IPS DF 4.7 (cell line): ENCODE measurements around the gene HEBP1.
"Not testable (repeated sequence)": the region's sequence is repeated elsewhere in the genome, so short reads cannot be mapped to it uniquely, and the experiment has no call there.

Experiments
- DNase-seq: peaks from one replicate; pipeline ENCODE4 v3.0.0-alpha.2; 2013; ENCODE audit warnings: low spot score; ENCODE audit errors: extremely low read depth

Gene HEBP1, protein sequence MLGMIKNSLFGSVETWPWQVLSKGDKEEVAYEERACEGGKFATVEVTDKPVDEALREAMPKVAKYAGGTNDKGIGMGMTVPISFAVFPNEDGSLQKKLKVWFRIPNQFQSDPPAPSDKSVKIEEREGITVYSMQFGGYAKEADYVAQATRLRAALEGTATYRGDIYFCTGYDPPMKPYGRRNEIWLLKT

DNA sequence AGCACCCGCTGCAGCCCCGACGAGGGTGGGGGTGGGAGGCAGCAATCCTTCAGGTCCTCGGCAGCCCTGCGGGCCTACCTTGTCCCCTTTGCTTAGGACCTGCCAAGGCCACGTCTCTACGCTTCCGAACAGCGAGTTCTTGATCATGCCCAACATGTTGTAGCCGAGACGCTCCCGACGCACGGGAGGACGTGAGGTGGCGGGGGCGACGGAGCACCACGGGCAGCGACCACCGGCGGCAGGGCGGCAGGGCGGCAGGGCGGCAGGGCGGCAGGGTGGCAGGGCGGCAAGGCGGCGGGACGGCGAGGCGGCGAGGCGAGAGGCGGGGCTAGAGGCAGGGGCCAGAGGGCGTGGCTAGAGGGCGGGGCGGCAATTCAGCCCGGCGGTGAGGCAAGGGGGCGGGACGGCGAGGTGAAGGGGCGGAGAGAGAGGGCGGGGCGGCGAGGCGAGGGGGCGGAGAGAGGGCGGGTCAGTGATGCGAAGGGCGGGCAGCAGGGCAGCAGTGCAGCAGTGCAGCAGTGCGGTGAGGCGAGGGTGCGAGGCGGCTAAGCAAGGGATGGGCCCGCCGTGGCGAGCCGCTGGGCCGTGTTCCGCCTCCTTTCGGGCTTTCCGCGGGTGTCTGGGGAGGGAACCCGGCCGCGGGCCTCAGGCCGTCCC lies at the start of gene HEBP1:
HEBP1 (minus strand) TSS at position 307 of the 657 bp plus-strand sequence; CDS start at position 156, 151 bp downstream.
- no peak for DNase-seq

DNA sequence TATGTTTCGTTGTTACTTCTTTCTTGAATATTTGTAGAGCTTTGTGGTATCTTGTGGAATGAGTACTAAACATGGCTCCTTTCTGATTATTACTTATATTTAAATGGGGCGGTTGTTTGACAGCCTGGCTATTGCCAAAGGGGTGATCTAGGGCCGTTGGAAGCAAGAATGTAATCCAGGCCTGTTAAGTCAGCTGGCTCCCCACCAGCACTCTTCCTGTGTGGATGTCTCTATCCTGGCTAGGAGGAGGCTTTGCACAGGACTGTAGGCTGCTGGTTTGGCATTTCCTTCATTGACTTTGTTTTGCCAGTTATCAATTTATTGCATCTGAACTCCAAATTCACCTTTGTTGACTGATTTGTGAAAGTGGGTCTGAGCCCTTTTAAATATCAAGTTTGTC lies 49.8 kb upstream of the HEBP1 start:
- no peak for DNase-seq

DNA sequence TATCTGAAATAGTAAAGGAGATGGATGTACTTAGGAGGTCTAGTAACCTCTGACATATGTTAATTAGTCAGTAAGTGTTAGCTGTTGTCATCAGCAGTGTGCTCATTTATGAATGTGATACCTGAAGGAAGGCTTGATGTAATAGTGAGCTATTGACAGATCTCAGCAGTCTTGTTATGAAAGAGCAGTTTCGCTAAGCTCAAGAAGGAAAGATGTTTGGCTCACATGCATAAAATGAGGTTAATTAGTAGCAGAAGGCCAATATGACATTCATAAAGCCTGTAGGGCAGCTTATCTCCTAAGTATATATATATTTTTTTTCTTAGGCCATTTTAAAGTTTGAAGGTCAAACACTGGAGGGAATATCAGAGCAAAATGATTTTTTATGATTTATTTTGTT lies 46.9 kb upstream of the HEBP1 start:
- DNase-seq: no peak

DNA sequence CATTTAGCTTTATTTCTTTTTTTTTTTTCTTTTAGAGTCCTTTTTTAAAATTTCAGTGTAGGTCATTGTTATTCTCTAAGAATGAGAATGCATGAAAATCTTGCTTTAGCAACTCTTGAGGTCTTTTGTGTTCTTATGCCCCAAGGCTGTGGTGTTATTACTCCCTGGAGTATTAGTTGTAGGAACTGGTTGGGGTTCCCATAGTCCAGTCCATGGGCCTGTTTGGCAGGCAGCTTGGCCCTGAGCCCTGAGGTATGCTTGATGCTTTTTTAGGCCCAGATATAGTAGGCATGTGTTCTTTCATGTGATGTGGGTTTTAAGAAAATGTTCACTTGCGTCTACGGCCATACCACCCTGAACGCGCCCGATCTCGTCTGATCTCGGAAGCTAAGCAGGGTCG lies 45.8 kb upstream of the HEBP1 start:
- no peak for DNase-seq

DNA sequence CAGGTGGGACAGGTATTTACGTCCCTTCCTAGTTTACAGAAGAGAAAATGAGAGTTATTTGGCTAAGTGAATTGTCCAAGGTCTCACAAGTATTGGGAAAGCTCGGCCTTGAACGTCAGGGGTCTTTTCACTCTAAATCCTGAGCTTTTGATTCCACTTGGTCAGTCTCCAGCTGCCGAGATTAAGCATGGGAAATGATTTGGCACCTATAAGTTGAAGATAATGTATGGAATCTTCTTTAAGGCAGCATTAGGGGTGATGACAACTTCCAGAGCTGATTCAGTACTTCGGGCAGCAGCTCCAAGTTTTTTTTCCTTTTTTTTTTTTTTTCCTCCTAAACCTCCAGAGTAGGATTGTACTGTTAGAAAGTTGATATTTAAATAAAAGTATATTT lies 44.8 kb upstream of the HEBP1 start:
- no peak for DNase-seq

DNA sequence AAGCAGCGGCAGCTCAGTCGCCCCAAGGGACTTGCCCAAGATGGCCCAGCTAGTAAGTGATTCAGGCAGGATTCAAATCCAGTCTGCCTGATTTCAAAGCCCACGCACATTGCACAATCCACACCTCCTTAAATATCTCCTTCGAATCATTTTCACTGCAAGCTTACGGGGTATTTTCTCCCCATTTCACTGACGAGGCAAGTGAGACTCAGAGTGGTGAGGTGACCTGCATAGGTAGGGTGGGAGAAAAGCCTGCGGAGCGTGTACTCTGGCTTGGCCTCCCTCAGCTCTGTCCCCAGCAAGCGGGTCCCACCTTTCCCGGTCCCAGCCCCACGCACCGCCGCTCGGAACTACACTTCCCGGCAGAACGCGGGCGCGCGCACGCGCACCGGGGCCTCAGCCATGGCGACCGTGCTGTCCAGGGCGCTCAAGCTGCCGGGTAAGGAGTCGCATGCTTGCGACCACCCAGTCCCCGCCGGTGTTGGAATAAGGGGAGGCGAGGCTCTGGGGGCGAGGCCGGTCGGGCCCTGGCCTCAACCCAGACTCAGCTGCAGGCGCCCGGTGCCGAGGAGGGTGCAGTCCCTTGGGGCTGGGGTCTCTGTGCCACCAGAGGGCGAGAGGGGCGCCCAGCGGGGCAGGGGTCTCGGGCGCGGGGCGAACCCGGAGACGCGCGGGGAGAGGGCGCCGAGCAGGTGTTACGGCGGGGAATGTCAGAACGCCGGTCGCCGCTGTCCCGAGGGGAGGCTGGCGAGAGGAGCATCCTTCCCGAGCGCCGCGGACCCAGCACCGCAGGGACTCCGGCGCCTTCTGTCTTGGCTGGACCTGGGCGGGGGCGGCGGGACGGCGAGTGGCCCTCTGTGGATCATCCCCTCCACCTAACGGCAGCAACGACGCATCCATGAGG lies 44.2 kb upstream of the HEBP1 start, which contains the start of gene FAM234B:
FAM234B (plus strand) TSS at position 380 of the 904 bp plus-strand sequence; CDS start at position 403, 23 bp downstream.
- DNase-seq: no peak

DNA sequence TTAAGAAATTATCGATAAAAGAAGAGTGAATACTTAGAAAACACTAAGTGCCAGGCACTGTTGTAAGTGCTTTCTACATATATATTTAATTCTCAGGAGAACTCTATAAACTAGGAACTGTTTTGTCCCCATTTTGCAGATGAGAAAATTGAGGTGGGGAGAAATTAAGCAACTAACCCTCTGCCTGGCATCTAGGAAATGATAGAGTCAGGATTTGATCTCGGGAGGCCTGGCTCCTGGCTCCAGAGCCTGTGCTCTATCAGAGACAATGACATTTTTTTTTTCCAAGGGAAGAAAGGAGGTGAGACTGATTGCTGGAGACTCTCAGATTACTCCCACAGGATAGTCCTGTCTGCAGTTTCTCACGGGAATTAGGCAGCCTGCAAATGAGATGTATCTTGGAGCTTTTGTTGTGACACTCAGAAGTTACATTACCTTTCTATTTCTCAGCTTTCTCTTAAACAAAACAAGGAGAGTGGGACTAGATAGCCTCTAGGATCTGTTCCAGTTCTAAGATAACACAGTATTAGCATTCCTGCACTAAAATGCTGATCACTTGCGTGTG lies 42.7 kb upstream of the HEBP1 start:
- DNase-seq: no peak

DNA sequence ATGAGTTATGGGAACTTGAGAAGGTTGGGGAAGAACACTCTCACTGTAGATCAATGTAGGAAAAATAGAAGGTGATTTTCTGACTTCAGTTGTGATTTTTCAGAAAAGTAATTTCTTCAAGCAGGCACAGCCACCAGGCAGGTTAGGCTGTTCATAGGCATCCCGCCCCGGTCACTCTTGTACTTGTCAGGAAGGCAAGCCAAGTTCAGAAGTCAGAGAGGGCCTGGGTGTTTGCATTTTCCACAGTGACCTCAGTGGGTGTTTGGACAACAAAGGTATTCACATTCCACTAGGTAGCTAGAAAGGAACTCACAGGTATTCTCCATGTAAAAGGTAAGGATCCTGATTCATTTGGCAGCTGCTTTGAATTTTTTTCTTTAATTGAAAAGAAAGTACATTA lies 41.2 kb upstream of the HEBP1 start:
- no peak for DNase-seq

DNA sequence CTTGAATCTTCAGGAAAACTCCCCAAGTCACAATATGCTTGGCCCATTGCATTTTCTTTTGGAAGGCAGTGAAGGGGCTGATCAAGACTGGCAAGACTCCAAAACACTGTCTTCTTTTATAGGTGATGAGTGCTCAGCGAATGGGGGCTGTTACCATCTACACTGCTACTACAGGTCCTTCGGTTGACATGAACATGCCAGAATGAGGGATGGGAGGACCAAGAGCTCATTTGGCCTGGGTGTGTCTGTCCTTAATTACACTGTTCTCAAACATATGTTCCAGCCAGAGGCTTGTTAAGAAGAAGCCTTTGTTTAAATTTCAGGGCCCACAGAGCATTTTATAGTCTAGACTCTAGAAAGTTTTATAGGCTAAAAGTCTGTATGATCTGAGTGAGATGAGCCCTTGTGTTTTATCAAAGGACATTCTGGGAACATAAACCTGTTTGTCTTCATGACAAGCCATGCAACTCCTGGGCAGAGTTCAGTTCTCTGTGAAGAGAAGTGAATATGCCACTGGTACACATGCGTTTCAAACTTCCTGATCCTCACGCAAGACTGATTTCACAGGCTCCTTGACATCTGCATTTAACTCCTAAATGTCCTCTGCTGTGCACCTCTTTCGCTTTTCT lies 39.4 kb upstream of the HEBP1 start:
- DNase-seq: no peak

DNA sequence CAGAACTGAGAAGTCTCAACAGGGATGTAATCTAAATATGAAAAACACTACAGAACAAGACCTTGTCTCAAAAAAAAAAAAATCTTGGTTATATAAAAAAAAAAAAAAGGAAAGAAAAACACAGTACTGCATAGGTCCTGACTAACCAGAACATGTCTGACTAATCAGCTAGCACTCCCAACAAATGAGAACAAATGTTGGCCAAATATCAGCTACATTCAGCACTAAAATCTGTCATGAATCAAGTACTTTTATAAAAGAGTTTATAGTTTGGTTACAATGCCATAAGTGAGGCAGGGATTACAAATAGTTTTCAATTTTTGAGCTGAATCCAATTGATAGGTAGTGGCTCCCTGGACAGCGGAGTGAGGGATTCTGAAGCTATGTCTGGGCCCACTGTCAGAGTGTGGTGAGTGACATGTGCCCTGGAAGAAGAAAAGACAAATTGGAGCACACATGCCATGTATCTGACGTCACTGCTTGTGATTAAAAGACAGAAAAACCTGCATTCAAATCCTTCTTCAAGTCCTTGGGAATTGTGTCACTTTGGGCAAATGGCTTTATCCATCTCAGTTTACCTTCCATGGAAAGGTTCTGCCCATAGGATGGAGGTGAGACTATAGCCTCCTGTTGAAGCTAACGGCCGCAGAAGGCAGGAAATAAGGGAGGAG lies 38.6 kb upstream of the HEBP1 start:
- DNase-seq: no peak

DNA sequence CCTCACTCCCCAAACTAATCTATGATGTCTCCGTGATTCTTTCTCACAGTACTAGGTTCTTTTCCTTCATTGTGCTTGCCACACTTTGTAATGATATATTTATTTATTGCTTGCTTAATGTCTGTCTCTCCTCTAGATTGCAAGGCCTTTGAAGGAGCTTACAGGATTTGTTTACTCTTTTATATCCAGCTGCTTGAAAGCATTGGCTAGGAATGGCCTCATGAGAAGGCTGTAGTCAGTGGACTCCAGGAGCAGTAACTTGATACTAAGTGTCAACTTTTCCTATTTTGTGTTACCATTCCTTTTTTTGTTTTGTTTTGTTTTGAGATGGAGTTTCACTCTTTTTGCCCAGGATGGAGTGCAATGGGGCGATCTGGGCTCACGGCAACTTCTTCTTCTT lies 36.8 kb upstream of the HEBP1 start:
- DNase-seq: no peak

DNA sequence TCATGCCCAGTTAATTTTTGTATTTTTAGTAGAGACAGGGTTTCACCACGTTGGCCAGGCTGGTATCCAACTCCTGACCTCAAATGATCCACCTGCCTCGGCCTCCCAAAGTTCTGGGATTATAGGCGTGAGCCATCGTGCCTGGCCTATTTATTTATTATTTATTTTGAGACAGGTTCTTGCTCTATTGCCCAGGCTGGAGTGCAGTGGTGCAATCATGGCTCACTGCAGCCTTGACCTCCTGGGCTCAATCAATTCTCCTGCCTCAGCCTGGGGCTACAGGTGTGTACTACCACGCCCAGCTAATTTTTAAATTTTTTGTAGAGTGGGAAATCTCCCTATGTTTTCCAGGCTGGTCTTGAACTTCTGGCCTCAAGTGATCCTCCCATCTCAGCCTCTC lies 35.3 kb upstream of the HEBP1 start:
- DNase-seq: not testable (repeated sequence)

DNA sequence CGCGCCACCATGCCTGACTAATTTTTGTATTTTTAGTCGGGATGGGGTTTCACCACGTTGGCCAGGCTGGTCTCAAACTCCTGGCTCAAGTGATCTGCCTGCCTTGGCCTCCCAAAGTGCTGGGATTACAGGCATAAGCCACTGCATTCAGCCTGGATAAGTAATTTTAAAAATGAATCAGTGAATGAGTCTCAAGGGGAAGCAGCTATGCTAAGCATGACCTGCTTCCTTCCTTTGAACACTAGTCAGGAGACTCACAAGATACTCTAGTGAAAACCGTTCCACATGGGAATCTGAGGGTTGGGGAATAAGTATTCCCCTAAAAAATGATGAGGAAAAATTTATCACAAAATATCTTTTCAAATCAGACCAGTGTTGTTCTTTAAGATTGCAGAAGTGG lies 33.4 kb upstream of the HEBP1 start:
- DNase-seq: no peak

DNA sequence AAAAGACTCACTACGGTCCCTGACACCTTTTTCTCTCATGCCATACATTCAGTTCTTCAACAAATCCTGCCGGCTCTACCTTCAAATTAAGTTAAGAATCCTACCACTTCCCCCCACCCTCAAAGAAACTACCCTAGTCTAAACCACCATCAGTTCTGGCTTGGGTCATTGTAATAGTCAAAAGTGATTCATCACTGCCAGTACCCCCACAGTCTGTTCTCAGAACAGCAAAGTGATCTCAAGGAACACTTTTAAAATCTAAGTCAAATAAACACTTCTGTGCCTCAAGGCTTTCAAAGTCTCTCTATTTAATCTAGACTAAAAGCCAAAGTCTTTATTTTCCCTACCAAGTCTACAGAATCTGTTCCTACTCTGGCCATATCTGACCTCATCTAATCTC lies 32.1 kb upstream of the HEBP1 start:
- no peak for DNase-seq

DNA sequence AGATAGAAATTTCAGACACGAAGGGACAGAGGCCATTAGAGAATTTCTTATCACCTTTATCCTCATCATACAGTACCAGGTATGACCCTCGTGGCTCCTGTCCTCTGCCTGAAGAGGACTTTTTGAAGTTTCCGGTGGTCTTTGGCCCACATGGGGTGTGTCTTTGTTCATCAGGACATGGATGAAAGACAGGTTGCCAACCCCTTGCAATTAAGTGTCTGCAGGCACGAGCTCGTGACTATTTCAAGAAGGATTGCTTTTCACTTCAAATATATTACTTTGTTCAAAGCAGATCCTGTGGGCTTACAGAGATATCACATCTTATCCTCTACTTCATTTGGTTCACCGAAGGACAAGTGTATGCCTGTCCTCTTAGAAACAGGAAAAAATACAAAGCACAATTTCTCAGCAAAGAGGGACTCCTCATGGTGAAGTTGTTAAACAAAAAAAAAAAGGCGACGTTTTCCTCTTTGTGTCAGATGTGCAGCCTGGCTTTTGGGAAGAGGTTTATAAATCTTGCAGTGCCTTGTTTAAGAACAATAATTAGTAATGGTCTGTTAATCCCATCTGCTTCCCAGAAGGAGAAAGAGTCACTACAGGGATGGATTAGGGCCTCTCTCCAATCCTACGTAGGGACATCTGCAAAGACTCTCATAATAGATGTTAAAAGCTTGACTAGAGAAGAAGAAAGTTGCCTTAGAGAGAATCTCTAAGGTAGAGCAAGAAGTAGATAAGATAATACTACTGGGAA lies 30.7 kb upstream of the HEBP1 start:
- no peak for DNase-seq

DNA sequence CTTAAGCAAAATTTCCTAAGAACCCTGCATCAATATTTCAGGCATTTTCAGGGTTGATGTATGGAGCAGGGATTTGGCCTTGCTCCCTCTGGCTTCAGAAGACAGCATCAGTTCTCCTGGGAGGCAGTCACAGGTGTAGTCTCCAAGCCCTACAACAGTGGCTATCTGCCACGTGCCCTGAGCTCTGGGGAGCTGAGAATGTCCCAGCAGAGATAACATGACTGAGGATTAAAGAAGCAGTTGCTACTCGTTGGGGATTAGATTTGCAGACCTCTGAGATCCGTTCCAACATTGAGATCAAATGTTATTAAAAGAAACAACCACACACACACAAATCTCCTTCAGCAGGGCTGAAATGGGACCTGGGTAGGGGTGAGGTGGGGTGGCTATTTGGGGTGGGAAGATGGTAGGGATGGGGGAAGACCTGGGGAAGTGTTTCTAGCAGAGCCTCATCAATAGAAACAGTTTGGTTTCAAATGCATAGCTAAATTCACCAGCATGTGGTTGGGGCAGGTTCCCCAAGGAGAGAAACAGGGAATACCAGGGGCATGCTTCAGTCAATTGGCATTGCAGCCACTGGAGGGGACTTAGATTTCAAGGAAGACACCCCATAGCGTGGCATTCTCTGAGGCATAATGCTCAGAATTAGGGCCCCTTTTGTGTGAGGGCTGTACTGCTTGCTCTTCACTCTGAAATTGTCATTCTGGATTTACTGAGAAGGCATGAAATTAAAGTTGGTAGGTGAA lies 28.9 kb upstream of the HEBP1 start:
- no peak for DNase-seq

DNA sequence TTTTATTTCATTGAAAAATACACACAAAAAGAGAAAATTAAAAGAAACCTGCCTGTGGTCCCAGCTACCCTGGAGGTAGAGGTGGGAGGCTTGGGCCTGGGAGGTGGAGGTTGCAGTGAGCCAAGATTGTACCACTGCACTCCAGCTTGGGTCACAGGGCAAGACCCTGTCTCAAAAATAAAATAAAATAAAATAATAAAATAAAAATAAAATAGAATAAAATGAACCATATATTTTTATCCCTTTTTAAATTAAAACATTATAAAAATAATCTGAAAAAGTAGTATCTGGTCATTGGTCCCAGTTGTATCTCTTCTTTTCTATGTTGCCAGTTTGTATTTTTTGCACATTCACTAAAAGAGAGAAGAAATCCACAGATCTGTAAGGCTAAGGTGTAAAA lies 27.4 kb upstream of the HEBP1 start:
- no peak for DNase-seq

DNA sequence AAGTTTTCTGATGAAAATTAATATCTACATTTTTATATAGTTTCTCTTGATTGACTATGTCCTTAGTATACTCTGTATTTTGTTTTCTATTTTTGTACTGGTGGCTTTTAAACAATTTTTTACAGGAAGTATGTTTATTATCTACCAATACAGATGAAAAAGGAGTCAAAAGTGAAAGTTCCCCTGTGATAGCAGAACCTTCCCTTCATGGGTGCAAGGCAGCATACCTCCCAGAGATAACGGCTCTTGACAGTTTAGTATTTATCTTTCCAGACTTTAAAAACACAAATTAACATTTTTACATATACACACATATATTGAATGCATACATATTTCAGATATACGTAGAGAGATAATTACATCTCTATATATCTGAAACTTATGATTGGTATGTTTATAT lies 27.0 kb upstream of the HEBP1 start:
- DNase-seq: no peak

DNA sequence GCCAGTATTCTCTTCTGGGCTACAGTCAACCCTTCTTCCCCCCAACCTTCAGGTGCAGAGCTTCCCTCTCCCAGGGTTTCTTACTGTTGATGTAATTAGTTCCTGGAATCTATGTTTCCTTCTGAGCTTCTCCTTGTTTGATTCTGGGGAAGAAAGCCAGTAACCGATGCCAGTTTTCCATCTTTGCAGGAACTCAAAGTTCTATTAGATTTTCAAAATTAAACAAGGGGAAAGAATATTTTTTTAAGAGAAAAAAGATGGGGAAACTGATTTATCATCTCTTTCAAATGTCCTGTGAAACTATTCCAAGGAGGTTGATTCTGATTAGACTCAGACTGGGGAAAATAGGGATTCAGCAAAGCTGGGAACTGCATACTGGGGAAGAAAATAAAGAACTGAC lies 26.2 kb upstream of the HEBP1 start:
- no peak for DNase-seq

DNA sequence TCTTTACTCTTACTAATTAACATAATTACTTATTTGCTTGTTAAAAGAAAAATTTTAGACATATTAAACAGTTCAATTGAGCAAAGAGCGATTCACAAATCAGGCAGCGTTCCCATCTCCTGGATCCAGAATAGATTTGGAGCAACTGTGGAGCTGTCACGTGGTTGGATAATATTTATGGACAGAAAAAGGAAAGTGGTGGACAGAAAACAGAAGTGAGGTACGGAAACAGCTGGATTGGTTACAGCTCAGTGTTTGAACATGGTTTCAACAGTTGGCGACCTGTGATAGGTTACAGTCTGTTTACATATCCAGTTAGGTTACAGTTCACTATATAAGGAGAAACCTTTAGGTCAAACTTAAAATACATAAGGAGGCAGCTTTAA lies 24.5 kb upstream of the HEBP1 start:
- no peak for DNase-seq
